Activated CD8-positive, alpha-beta memory T cell treated with anti-CD3 and anti-CD28 coated beads for 1 hour (primary cell): ENCODE measurements around the gene ROBO1.

Experiments
- DNase-seq, 2 donors: peaks; one replicate each; pipeline ENCODE4 v3.0.0-alpha.2; 2020; ENCODE audit warnings: low read depth in 1 of 2; ENCODE audit errors: extremely low read depth in 1 of 2

The ROBO1 gene

GRCh38 chr3:78861156-78861555, 906.6 kb downstream of the ROBO1 start:
- DNase-seq: no peak

- no peak for DNase-seq
Observed at GRCh38 chr3:78860567-78860966, 907.2 kb downstream of the ROBO1 start.

- no peak for DNase-seq
Observed at GRCh38 chr3:78858910-78859309, 908.9 kb downstream of the ROBO1 start.

- no peak for DNase-seq
Observed at GRCh38 chr3:78858174-78858573, 909.6 kb downstream of the ROBO1 start.

- DNase-seq: no peak
Observed at GRCh38 chr3:78857494-78858111, 910.2 kb downstream of the ROBO1 start.

- DNase-seq: no peak
Observed at GRCh38 chr3:78856164-78856563, 911.6 kb downstream of the ROBO1 start.

GRCh38 chr3:78855190-78855589, 912.6 kb downstream of the ROBO1 start:
- no peak for DNase-seq

GRCh38 chr3:78848392-78849288, 919.2 kb downstream of the ROBO1 start:
- DNase-seq: no peak

- DNase-seq: no peak
Observed at GRCh38 chr3:78847603-78848002, 920.2 kb downstream of the ROBO1 start.

- DNase-seq: no peak
Observed at GRCh38 chr3:78847203-78847602, 920.6 kb downstream of the ROBO1 start.

GRCh38 chr3:78846718-78847117, 921.1 kb downstream of the ROBO1 start:
- DNase-seq: no peak

- DNase-seq: no peak
Observed at GRCh38 chr3:78845605-78846004, 922.2 kb downstream of the ROBO1 start.

- DNase-seq: no peak
Observed at GRCh38 chr3:78844307-78844706, 923.5 kb downstream of the ROBO1 start.

GRCh38 chr3:78839693-78840092, 928.1 kb downstream of the ROBO1 start:
- DNase-seq: no peak

- no peak for DNase-seq
Observed at GRCh38 chr3:78838362-78838761, 929.4 kb downstream of the ROBO1 start.

- DNase-seq: no peak
Observed at GRCh38 chr3:78834910-78835309, 932.9 kb downstream of the ROBO1 start.

GRCh38 chr3:78832785-78833204, 935.0 kb downstream of the ROBO1 start:
- DNase-seq: no peak

- no peak for DNase-seq
Observed at GRCh38 chr3:78831446-78831972, 936.3 kb downstream of the ROBO1 start.

GRCh38 chr3:78830470-78830869, 937.3 kb downstream of the ROBO1 start:
- DNase-seq: no peak

- no peak for DNase-seq
Observed at GRCh38 chr3:78827618-78828017, 940.2 kb downstream of the ROBO1 start.

GRCh38 chr3:78825858-78826215, 942.0 kb downstream of the ROBO1 start:
- DNase-seq: no peak
